A673 (cell line): Measurements from ENCODE around the gene ENTHD1.

ENCODE experiments used
- EZH2 ChIP-seq: fragments of 200-600 bp; sonication (generic); IDR thresholded peaks from 2 replicates; pipeline ENCODE4 v1.6.1; 2017; ENCODE audit warnings: borderline replicate concordance, low read depth, mild to moderate bottlenecking, mixed read lengths, antibody characterized with exemption, low read length; ENCODE audit not compliant: poor library complexity, severe bottlenecking
- TF ChIP-seq, protein P1 (sequence below): fragments of 300-800, 200-600 bp; sonication (generic); conservative IDR thresholded peaks from 2 replicates; pipeline ENCODE4 v1.5.1; 2017; ENCODE audit warnings: low read depth, mild to moderate bottlenecking, antibody characterized with exemption, low read length, moderate library complexity, mixed read lengths

DNA sequence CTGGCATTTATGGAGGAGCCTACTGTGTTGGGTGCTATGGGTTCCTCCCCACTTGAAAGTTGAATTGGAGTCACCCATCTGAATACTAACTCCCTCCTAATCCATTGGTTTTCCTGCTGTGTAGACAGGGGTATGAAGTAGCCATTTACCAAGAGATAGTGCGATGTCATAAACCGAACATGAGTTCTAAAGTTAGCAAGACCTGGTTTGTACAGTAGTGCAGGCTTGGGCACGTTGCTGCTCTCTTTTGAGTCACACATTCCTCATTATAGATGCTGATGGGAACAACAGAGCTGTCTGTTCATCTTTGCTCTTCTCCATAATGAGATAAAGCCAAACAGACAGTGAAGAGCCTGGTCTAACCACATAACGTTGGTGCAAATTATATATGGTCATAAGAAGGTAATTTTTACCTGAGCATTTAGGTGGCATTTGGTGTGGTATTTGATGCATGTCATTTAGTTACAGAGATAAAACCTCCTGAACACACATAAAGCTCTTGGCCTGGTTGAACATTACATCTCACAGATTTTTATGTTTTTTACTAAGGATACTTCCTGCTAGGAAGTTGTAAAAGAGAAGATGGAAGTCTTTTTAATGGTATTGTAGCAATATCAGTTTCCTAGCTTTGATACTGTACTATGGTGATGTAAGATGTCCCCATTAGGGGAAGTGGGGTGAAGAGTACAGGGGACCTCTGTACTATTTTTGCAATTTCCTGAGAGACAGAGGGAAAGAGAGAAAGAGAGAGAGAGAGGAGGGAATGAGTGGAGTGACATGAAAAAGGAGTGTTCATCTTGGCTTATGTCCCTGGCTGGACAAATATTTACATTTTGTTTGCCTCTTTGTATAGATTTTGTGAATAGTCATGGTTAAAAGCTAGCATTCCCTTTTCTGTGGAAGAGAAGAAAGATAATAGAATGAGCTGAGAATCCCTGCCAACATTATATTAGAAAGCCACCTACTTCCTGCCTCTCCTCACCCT, 35.3 kb upstream of the ENTHD1 start:
- TF ChIP-seq, protein P1, sequence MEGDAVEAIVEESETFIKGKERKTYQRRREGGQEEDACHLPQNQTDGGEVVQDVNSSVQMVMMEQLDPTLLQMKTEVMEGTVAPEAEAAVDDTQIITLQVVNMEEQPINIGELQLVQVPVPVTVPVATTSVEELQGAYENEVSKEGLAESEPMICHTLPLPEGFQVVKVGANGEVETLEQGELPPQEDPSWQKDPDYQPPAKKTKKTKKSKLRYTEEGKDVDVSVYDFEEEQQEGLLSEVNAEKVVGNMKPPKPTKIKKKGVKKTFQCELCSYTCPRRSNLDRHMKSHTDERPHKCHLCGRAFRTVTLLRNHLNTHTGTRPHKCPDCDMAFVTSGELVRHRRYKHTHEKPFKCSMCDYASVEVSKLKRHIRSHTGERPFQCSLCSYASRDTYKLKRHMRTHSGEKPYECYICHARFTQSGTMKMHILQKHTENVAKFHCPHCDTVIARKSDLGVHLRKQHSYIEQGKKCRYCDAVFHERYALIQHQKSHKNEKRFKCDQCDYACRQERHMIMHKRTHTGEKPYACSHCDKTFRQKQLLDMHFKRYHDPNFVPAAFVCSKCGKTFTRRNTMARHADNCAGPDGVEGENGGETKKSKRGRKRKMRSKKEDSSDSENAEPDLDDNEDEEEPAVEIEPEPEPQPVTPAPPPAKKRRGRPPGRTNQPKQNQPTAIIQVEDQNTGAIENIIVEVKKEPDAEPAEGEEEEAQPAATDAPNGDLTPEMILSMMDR: no peak
- no peak for TF ChIP-seq EZH2
